Liver (tissue), 9 donors: ENCODE measurements around the gene CDH6. TPM values are rescaled to one million over a fixed set of nuclear protein-coding genes. Genes with fewer than 3 reads are reported as not detected.

Experiments
- DNase-seq: peaks from one replicate; pipeline ENCODE4 v3.0.0-alpha.2; 2017; ENCODE audit warnings: low spot score
- H3K27ac ChIP-seq, 2 donors: one replicate each; pipeline ENCODE4 v1.7.0; 2013; ENCODE audit warnings: inconsistent platforms in 2 of 2, low read length in 2 of 2, control low read depth in 1 of 2, low read depth in 1 of 2, mild to moderate bottlenecking in 1 of 2
- H3K27me3 ChIP-seq, 4 donors: one replicate each; pipeline versions ENCODE4 v1.6.1 to v1.7.0; 2013; ENCODE audit warnings: low read length in 3 of 4, inconsistent platforms in 1 of 4, mild to moderate bottlenecking in 1 of 4, moderate library complexity in 1 of 4; ENCODE audit not compliant: control insufficient read depth in 4 of 4, insufficient read depth in 4 of 4
- H3K36me3 ChIP-seq, 4 donors: one replicate each; pipeline versions ENCODE4 v1.6.1 to v1.7.0; 2013; ENCODE audit warnings: low read length in 3 of 4, mild to moderate bottlenecking in 3 of 4, low read depth in 1 of 4, moderate library complexity in 1 of 4; ENCODE audit not compliant: control insufficient read depth in 4 of 4, insufficient read depth in 3 of 4
- H3K4me1 ChIP-seq, 4 donors: one replicate each; pipeline versions ENCODE4 v1.6.1 to v1.7.0; 2013; ENCODE audit warnings: low read length in 3 of 4, mild to moderate bottlenecking in 3 of 4, moderate library complexity in 1 of 4; ENCODE audit not compliant: control insufficient read depth in 4 of 4, insufficient read depth in 4 of 4
- H3K4me3 ChIP-seq, 3 donors: one replicate each; pipeline versions ENCODE4 v1.6.1 to v1.7.0; 2013; ENCODE audit warnings: low read length in 3 of 3, control low read depth in 1 of 3, low read depth in 1 of 3, mild to moderate bottlenecking in 1 of 3
- H3K9ac ChIP-seq, 2 donors: one replicate each; pipeline ENCODE4 v1.7.0; 2013; ENCODE audit warnings: low read length in 2 of 2, mild to moderate bottlenecking in 2 of 2, moderate library complexity in 2 of 2, control low read depth in 1 of 2, low read depth in 1 of 2
- H3K9me3 ChIP-seq, 4 donors: one replicate each; pipeline versions ENCODE4 v1.6.1 to v1.7.0; 2013; ENCODE audit warnings: low read length in 3 of 4; ENCODE audit not compliant: control insufficient read depth in 4 of 4
- FOXA1 ChIP-seq: IDR thresholded peaks from 2 replicates; pipeline ENCODE4 v1.6.1; 2016; ENCODE audit warnings: antibody characterized with exemption
- HNF4A ChIP-seq, 2 donors: conservative IDR thresholded peaks; 2 replicates each; pipeline ENCODE4 v1.6.1; 2016; ENCODE audit warnings: antibody characterized with exemption in 2 of 2, mild to moderate bottlenecking in 2 of 2
- JUND ChIP-seq, 2 donors: IDR thresholded peaks; 2 replicates each; pipeline ENCODE4 v1.6.1; 2016; ENCODE audit warnings: antibody characterized with exemption in 2 of 2
- NR2F2 ChIP-seq: IDR thresholded peaks from 2 replicates; pipeline ENCODE4 v1.6.1; 2016; ENCODE audit warnings: antibody characterized with exemption
- RAD21 ChIP-seq, 2 donors: IDR thresholded peaks; 2 replicates each; pipeline ENCODE4 v1.6.1; 2016; ENCODE audit warnings: antibody characterized with exemption in 2 of 2, mild to moderate bottlenecking in 2 of 2
- YY1 ChIP-seq: IDR thresholded peaks from 2 replicates; pipeline ENCODE4 v1.6.1; 2016; ENCODE audit warnings: antibody characterized with exemption, mild to moderate bottlenecking
- WGBS: extraction: QIAGEN DNeasy Blood & Tissue Kit; methylation state at CpG from one replicate; pipeline ENCODE4 v1.1.7; 2013; 5-methylcytosine and 5-hydroxymethylcytosine counted together
- polyA plus RNA-seq, 2 donors: library from polyadenylated mRNA; stranded (reverse) in 1 of 2; unstranded in 1 of 2; fragments of 200-250 nt in 1 of 2; fragments of >200 nt in 1 of 2; fragmentation: Nextera tagmentation in 1 of 2; extraction: Ambion mirVana in 1 of 2; gene quantifications; one replicate each; pipeline versions ENCODE4 v1.2.1 to v1.2.3, GENCODE V29; 2013 to 2015
- total RNA-seq, 2 donors: library from RNA; depleted of rRNA; stranded (reverse); fragments of >200 nt; gene quantifications; one replicate each; pipeline ENCODE4 v1.2.3, GENCODE V29; 2014
- TF ChIP-seq, protein P1 (sequence below): IDR thresholded peaks from 2 replicates; pipeline ENCODE4 v1.6.1; 2016; ENCODE audit warnings: antibody characterized with exemption, mild to moderate bottlenecking
- TF ChIP-seq, protein P2 (sequence below): fragments of 150-350 bp; IDR thresholded peaks from 2 replicates; pipeline ENCODE4 v1.5.1; 2017; ENCODE audit warnings: improper control_type of control experiment, low read depth, low read length; ENCODE audit not compliant: missing input control
- donor health status: healthy.
- donor health status: healthy.
- donor health status: healthy.
- donor health status: healthy.
- donor health status: healthy.

The CDH6 gene
- total and polyA plus RNA-seq, 4 donors = 0.18 to 3.7 (median 0.84) TPM

DNA sequence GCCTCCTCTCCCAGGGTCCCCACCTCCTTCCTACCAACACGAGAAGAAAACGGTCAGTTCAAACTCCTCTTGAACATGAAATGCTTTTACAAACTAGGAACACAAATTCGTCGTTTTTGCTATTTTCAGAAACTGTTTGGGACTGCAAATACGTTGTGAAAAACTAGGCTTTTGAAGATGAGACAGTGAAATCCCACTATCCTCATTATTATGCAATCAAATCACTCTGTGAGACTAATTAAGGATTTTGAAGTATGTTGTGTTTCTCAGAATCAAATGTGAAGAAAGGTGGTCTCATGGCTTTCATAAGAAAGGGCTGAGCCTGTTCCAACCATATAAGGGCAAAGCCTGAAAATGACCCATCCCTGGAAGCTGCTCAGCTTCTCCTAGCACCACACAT lies 33.2 kb downstream of the CDH6 start:
- no peak overlapping the region for H3K4me3 ChIP-seq
- no peak for TF ChIP-seq NR2F2
- no peak for TF ChIP-seq JUND (IDR thresholded peaks at IDR 0.05)
- TF ChIP-seq, protein P1, sequence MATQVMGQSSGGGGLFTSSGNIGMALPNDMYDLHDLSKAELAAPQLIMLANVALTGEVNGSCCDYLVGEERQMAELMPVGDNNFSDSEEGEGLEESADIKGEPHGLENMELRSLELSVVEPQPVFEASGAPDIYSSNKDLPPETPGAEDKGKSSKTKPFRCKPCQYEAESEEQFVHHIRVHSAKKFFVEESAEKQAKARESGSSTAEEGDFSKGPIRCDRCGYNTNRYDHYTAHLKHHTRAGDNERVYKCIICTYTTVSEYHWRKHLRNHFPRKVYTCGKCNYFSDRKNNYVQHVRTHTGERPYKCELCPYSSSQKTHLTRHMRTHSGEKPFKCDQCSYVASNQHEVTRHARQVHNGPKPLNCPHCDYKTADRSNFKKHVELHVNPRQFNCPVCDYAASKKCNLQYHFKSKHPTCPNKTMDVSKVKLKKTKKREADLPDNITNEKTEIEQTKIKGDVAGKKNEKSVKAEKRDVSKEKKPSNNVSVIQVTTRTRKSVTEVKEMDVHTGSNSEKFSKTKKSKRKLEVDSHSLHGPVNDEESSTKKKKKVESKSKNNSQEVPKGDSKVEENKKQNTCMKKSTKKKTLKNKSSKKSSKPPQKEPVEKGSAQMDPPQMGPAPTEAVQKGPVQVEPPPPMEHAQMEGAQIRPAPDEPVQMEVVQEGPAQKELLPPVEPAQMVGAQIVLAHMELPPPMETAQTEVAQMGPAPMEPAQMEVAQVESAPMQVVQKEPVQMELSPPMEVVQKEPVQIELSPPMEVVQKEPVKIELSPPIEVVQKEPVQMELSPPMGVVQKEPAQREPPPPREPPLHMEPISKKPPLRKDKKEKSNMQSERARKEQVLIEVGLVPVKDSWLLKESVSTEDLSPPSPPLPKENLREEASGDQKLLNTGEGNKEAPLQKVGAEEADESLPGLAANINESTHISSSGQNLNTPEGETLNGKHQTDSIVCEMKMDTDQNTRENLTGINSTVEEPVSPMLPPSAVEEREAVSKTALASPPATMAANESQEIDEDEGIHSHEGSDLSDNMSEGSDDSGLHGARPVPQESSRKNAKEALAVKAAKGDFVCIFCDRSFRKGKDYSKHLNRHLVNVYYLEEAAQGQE = no peak
- TF ChIP-seq HNF4A (conservative IDR thresholded peaks at IDR 0.05) = no peak
- TF ChIP-seq FOXA1 = no peak
- no peak overlapping the region for H3K9ac ChIP-seq
- H3K9me3 ChIP-seq = no peaks in the 10 kb centered on the region
- H3K27me3 ChIP-seq = no peaks in the 10 kb centered on the region
- 82% methylated on average over 5 of the region's 5 CpGs for WGBS
- no peak overlapping the region for H3K27ac ChIP-seq
- no peaks in the 10 kb centered on the region for H3K36me3 ChIP-seq
- no peak for DNase-seq
- H3K4me1 ChIP-seq = no peaks in the 10 kb centered on the region

GRCh38 chr5:31229266-31229665 lies 35.8 kb downstream of the CDH6 start:
- Histone ChIP-seq H3K9ac (no peak overlapping the region), H3K27me3 (no peaks in the 10 kb centered on the region), H3K36me3 (no peaks in the 10 kb centered on the region), H3K9me3 (no peaks in the 10 kb centered on the region), H3K27ac (no peak overlapping the region), H3K4me1 (no peaks in the 10 kb centered on the region), H3K4me3 (no peak overlapping the region)
- WGBS = 81% methylated on average over 2 of the region's 2 CpGs
- TF ChIP-seq, protein P2, sequence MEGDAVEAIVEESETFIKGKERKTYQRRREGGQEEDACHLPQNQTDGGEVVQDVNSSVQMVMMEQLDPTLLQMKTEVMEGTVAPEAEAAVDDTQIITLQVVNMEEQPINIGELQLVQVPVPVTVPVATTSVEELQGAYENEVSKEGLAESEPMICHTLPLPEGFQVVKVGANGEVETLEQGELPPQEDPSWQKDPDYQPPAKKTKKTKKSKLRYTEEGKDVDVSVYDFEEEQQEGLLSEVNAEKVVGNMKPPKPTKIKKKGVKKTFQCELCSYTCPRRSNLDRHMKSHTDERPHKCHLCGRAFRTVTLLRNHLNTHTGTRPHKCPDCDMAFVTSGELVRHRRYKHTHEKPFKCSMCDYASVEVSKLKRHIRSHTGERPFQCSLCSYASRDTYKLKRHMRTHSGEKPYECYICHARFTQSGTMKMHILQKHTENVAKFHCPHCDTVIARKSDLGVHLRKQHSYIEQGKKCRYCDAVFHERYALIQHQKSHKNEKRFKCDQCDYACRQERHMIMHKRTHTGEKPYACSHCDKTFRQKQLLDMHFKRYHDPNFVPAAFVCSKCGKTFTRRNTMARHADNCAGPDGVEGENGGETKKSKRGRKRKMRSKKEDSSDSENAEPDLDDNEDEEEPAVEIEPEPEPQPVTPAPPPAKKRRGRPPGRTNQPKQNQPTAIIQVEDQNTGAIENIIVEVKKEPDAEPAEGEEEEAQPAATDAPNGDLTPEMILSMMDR = no peak
- TF ChIP-seq RAD21 (IDR thresholded peaks at IDR 0.05) = no peak
- DNase-seq = no peak

- 82% methylated on average over 6 of the region's 6 CpGs for WGBS
- Histone ChIP-seq H3K27ac (no peak overlapping the region), H3K27me3 (no peaks in the 10 kb centered on the region), H3K9ac (no peak overlapping the region), H3K36me3 (no peaks in the 10 kb centered on the region), H3K4me1 (no peaks in the 10 kb centered on the region), H3K9me3 (no peaks in the 10 kb centered on the region), H3K4me3 (no peak overlapping the region)
- no peak for DNase-seq
- TF ChIP-seq, protein P1 = peak; percentile 31
- no peak for TF ChIP-seq YY1
These were observed 37.8 kb downstream of the CDH6 start for GRCh38 chr5:31231177-31231838.
